Esophagus muscularis mucosa (tissue), 4 donors: ENCODE measurements around the gene ACCS.

Source experiments
- CTCF ChIP-seq, 3 experiments: fragments of 200-600 bp in 2 of 3; fragments of 450-650 bp in 1 of 3; sonication (generic) in 2 of 3; IDR thresholded peaks; one replicate each; pipeline ENCODE4 v1.5.1; 2017 to 2019; ENCODE audit warnings: antibody characterized with exemption in 3 of 3, mild to moderate bottlenecking in 2 of 3, moderate library complexity in 1 of 3
- EP300 ChIP-seq: sonication (generic); formaldehyde crosslinking; IDR thresholded peaks from one replicate; pipeline ENCODE4 v1.6.1; 2017; ENCODE audit warnings: antibody characterized with exemption
- POLR2A ChIP-seq: fragments of 450-650 bp; IDR thresholded peaks from one replicate; pipeline ENCODE4 v1.6.1; 2017; ENCODE audit warnings: antibody characterized with exemption, moderate library complexity, mild to moderate bottlenecking, low read depth
- POLR2AphosphoS5 ChIP-seq, 2 donors: sonication (generic); formaldehyde crosslinking; IDR thresholded peaks; one replicate each; pipeline ENCODE4 v1.6.1; 2017; ENCODE audit warnings: antibody characterized with exemption in 2 of 2

- TF ChIP-seq CTCF (IDR thresholded peaks at IDR 0.05), result no peak
- no peak for TF ChIP-seq POLR2A
- TF ChIP-seq POLR2AphosphoS5 (IDR thresholded peaks at IDR 0.05), result no peak
- TF ChIP-seq EP300, result no peak
These were observed 19.3 kb downstream of the ACCS start for GRCh38 chr11:44085330-44085729.
